Measurements from ENCODE around the gene NAA16.
A peak's percentile ranks its signal among the peaks of the same experiment; 100 is the strongest.
"Not testable (repeated sequence)": the region's sequence is repeated elsewhere in the genome, so short reads cannot be mapped to it uniquely, and the experiment has no call there.

The NAA16 gene

DNA sequence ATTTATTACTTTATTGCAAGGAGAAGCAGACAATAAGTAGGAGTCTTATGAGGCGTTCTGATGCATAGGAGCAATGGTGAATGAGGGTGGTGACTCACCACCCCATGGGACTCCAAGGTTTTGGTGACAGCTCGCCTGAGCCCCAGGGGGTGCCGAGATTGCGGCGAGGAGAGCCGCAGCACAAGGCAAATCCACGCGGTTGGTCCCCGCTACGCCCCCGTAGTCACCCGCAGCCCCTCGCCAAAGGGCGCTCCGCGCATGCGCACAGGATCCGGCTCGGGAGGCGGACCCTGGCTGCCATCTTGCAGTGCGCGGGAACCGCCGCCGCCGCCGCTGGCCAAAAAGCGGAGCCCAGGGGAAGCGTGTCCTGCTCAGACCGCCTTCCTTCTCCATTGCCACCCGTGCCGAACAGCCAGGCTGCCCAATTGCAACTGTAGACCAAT is at the start of gene NAA16:
NAA16 (plus strand) TSS at position 305 of the 443 bp plus-strand sequence. CDS start 262 bp downstream, outside the sequence.
- peak; percentile 94 for DNase-seq (ENCODE audit: low spot score)

- peak; percentile 77 for DNase-seq (ENCODE audit: low spot score)
These were observed 47.7 kb upstream of the NAA16 start, which contains the start of gene MTRF1 for GRCh38 chr13:41263261-41263971. Gene MTRF1 (minus strand): TSS chr13:41263576. CDS start chr13:41260907, 2,669 bp downstream.

DNA sequence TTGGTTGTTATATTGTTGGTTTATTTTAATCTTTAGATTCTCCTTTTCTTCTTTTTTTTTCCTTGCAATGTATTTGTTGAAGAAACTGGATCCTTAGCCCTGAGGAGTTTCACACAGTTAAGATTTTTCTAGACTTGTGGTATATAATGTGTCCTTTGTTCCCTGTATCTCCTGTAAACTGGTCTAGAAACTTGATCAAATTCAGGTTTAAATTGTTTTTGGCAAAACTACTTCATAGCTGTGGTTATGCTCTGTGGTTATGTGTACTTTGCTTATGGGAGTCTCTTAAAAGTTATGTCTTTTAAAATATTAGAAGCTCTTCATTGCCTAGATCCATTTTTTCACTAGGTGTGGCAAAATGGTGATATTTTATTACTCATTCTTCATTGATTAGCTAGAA is 44.0 kb upstream of the NAA16 start:
- DNase-seq (ENCODE audit: low spot score) = no peak

- DNase-seq (ENCODE audit: low spot score) = no peak
These were observed 42.3 kb upstream of the NAA16 start for GRCh38 chr13:41268764-41269163.

DNA sequence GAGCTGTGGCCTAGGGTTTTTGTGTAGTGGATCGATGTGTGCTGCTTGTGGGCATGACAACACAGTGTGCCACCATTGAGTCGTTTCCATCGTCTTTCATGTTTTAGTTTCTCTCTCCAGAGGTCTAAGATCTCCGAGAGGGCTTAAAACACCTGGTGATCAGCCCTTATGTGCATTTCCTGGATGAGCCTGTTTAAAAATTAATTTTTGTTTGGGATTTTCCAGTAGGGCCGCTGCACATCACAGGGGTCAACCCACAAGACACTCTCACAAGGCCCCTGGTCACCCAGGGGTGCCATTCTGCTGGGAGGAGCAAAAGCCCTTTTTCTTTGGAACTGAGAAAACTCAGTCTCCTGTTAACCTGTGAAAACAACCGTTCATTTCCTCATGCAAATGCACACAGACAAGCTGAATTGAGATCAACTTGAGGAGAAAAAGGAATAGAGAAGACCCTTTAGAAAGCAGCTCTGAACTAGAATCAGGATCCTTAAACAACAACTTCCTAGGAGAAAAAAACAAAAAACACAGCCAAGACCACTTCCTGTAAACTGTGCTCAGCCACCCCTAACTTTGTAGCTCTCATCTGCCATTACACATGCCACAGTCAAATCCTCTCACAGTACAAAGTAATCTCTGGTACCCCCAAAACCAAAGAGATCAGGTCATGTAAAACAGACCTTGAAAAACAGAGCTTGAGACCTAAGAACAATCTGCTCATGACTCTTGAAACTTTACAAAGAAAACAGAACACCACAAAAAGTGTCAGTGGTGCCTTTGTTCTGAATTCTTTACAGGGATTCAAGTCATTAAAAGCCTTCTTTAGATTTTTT is 39.4 kb upstream of the NAA16 start:
- no peak for DNase-seq (ENCODE audit: low spot score)

- DNase-seq (ENCODE audit: low spot score) = peak; percentile 12
These were observed 37.1 kb upstream of the NAA16 start for GRCh38 chr13:41273831-41274441.

- no peak for DNase-seq (ENCODE audit: low spot score)
These were observed 36.2 kb upstream of the NAA16 start for GRCh38 chr13:41274881-41275280.

- no peak for DNase-seq (ENCODE audit: low spot score)
These were observed 34.2 kb upstream of the NAA16 start for GRCh38 chr13:41276824-41277223.

DNA sequence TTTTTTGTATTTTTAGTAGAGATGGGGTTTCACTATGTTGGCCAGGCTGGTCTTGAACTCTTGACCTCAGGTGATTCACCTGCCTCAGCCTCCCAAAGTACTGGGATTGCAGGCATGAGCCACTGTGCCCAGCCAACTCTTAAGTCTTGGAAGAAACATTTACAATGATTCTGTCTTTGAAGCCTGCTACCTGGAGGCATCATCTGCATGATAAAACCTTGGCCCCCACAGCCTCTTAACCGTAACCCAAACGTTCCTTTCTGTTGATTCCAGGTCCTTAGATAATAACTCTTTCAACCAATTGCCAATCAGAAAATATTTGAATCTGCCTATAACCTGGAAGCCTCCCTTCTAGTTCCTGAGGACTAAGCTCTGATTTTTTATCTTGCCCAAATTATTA is 31.9 kb upstream of the NAA16 start:
- not testable (repeated sequence) for DNase-seq (ENCODE audit: low spot score)

DNA sequence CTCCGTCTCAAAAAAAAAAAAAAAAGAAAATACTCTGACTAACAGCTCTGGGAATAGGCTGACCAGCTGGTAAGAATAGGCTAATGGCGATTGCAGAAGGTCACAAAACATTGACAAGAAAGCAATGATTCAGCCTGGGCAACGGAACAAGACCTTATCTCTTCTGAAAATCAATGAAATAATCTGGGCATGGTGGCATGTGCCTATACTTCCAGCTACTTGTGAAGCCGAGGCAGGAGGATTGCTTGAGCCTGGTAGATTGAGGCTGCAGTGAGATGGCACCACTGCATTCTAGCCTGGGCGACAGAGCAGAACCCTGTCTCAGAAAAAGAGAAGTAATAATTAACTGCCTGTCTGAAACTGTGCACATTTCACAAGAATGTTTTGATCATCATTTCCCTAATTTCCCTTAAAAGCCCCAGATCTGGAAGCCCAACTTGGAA is 28.9 kb upstream of the NAA16 start:
- no peak for DNase-seq (ENCODE audit: low spot score)

DNA sequence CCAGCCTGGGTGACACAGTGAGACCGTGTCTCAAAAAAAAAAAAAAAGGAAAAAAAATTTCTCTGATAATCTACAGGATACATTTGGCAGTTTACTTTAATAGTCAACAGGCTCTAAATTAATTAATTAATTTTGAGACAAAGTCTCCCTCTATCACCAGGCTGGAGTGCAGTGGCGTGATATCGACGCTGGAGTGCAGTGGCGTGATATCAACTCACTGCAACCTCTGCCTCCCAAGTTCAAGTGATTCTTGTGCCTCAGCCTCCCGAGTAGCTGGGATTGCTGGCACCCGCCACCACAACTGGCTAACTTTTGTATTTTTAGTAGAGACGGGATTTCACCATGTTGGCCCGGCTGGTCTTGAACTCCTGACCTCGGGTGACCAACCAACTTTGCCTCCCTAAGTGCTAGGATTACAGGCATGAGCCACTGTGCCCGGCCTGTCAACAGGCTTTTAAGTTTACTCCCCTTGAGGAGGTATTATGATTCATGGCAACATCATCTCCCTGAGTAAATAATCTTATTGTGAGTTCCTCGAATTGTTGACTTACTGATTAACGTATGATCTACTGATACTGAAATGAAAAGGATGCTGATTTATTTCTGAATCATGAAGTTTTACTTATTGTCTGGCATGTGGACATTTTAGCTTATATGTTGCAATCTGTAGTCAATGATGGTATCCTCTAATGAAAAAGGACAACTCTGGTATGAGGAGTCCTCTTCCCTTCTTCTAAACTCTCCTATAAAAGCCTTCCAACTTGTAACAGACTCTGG is 26.4 kb upstream of the NAA16 start:
- DNase-seq (ENCODE audit: low spot score) = peak; percentile 56

GRCh38 chr13:41286370-41286769 is 24.7 kb upstream of the NAA16 start:
- DNase-seq (ENCODE audit: low spot score) = no peak

GRCh38 chr13:41289463-41289881 is 21.6 kb upstream of the NAA16 start:
- DNase-seq (ENCODE audit: low spot score) = no peak

- DNase-seq (ENCODE audit: low spot score) = no peak
These were observed 19.8 kb upstream of the NAA16 start for GRCh38 chr13:41291246-41291645.

DNA sequence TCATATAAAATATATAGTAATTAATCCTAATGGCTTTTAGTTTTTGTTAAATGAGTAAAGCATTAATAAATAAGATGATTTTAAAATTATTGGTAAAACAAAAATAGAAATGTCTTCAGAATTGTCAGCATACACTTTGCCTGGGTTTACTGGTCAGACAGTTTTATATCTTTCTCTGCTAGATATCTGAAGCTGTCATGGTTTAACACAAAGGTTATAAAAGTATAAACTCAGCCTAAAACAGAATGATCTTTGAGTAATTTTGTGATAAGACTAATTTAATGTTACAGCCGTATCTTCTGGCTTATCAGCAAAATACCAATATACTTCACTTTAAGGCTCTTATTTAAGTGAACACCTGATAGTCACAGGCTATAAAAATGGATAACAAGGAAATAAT is 17.8 kb upstream of the NAA16 start:
- DNase-seq (ENCODE audit: low spot score) = no peak

GRCh38 chr13:41294914-41295313 is 16.2 kb upstream of the NAA16 start:
- no peak for DNase-seq (ENCODE audit: low spot score)

GRCh38 chr13:41295973-41296372 is 15.1 kb upstream of the NAA16 start:
- DNase-seq (ENCODE audit: low spot score) = no peak

DNA sequence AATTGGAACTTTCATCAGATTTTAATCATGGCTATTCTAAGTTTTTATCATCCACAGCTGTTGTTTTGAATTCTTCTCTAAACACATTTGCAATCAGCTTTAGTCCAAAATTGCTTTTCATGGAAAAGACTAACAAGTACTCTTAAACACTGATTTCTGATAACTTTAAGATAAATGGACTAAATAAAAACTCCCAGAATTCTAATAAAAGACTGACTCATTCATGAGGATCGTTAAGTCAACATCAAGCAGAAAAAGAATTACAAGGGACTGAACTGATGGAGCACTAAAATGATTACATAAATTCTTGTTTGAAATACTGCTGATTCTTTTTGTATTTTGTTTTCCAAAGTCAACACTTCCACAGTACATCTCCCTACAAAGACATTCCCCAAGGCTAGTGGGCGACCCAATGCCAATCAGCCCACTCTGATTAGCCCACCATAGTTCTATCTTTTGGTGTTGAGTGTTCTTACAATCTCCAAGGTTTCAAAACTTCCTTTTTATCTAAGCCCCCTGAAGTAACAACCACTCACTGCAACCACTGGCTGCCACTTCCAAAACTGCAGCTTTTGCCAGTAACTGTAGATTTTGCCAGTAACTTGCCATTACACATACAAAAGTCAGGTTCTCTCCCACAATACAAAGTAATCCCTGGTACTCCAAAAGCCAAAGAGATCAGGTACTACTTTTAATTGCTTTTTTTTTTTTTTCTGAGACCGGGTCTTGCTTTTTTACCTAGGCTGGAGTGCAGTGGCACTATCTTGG is 14.0 kb upstream of the NAA16 start:
- no peak for DNase-seq (ENCODE audit: low spot score)

GRCh38 chr13:41299316-41300094 is 11.6 kb upstream of the NAA16 start:
- DNase-seq (ENCODE audit: low spot score) = no peak

GRCh38 chr13:41302743-41303142 is 8.3 kb upstream of the NAA16 start:
- no peak for DNase-seq (ENCODE audit: low spot score)

Measured in LoVo (cell line).